Dermis microvascular lymphatic vessel endothelial cell (primary cell): ENCODE data around the gene DENND11. TPM values are rescaled to one million over a fixed set of nuclear protein-coding genes. Genes with fewer than 3 reads are reported as not detected.

ENCODE experiments used
- total RNA-seq: library from RNA; depleted of rRNA; stranded (reverse); fragments of >200 nt; gene quantifications from 2 replicates; pipeline ENCODE4 v1.2.1, GENCODE V29; 2014

DENND11 gene
- total RNA-seq, 1 donor from 2014 or later: 78.3 TPM

Other genes with a start within 250 kb of the DENND11 start
- 17.1 and 18.0 TPM in 2 replicates for gene AGK, start 150.8 kb downstream of the DENND11 start, total RNA-seq
- under 0.01 and 0.13 TPM in 2 replicates for gene WEE2, start 6.2 kb upstream of the DENND11 start, total RNA-seq
- 84.1 and 132 TPM in 2 replicates for gene SSBP1, start 36.2 kb upstream of the DENND11 start, total RNA-seq
- gene TAS2R3, start 61.9 kb upstream of the DENND11 start, total RNA-seq: 0.26 and 0.89 TPM in 2 replicates
- 0.26 and 0.51 TPM in 2 replicates for gene TAS2R4, start 74.5 kb upstream of the DENND11 start, total RNA-seq
- gene TAS2R5, start 88.1 kb upstream of the DENND11 start, total RNA-seq: 0.26 and 0.51 TPM in 2 replicates
- not detected in 2 replicates for gene PRSS37, start 139.3 kb upstream of the DENND11 start, total RNA-seq
- not detected in 2 replicates for gene OR9A4, start 214.2 kb upstream of the DENND11 start, total RNA-seq
- not detected in 2 replicates for gene CLEC5A, start 244.8 kb upstream of the DENND11 start, total RNA-seq